Fibroblast of lung (primary cell): ENCODE measurements around the gene FEZF2. TPM values are rescaled to one million over a fixed set of nuclear protein-coding genes. Genes with fewer than 3 reads are reported as not detected.

Source experiments
- DNase-seq, 2 donors: peaks; one replicate each; pipeline versions ENCODE4 v3.0.0 to v3.0.0-alpha.2; 2010; ENCODE audit warnings: low read depth in 2 of 2
- H2AFZ ChIP-seq: 2 replicates; pipeline ENCODE4 v1.5.1; 2012; ENCODE audit warnings: low read length, control low read depth, inconsistent platforms
- H3K27ac ChIP-seq: 2 replicates; pipeline ENCODE4 v1.5.1; 2011; ENCODE audit warnings: low read length, control low read depth; ENCODE audit not compliant: insufficient read depth
- H3K27me3 ChIP-seq: 2 replicates; pipeline ENCODE4 v1.5.1; 2011; ENCODE audit warnings: mild to moderate bottlenecking, low read length; ENCODE audit not compliant: control insufficient read depth, insufficient read depth
- H3K36me3 ChIP-seq: 2 replicates; pipeline ENCODE4 v1.5.1; 2011; ENCODE audit warnings: low read length; ENCODE audit not compliant: control insufficient read depth, insufficient read depth
- H3K4me1 ChIP-seq: 2 replicates; pipeline ENCODE4 v1.5.1; 2011; ENCODE audit warnings: low read length; ENCODE audit not compliant: control insufficient read depth, insufficient read depth; ENCODE audit errors: extremely low read depth
- H3K4me2 ChIP-seq: 2 replicates; pipeline ENCODE4 v1.5.1; 2011; ENCODE audit warnings: low read length, control low read depth; ENCODE audit not compliant: insufficient read depth; ENCODE audit errors: extremely low read depth
- H3K4me3 ChIP-seq, 4 experiments: fragments of 200-600 bp in 1 of 4; sonication (generic) in 1 of 4; replicated peaks in 1 of 4; 2 replicates each; pipeline ENCODE4 v1.5.1; 2011 to 2016; ENCODE audit warnings: low read length in 4 of 4, low read depth in 3 of 4, mild to moderate bottlenecking in 3 of 4, control low read depth in 2 of 4, inconsistent platforms in 1 of 4, mixed read lengths in 1 of 4; ENCODE audit not compliant: insufficient read depth in 1 of 4; ENCODE audit errors: control extremely low read depth in 1 of 4
- H3K79me2 ChIP-seq: 2 replicates; pipeline ENCODE4 v1.5.1; 2012; ENCODE audit warnings: mild to moderate bottlenecking, low read length, inconsistent platforms; ENCODE audit not compliant: control insufficient read depth, insufficient read depth
- H3K9ac ChIP-seq: 2 replicates; pipeline ENCODE4 v1.5.1; 2011; ENCODE audit warnings: mild to moderate bottlenecking, low read length, control low read depth; ENCODE audit not compliant: insufficient read depth
- H3K9me3 ChIP-seq: 2 replicates; pipeline ENCODE4 v1.5.1; 2012; ENCODE audit warnings: low read depth, low read length; ENCODE audit not compliant: control insufficient read depth, insufficient read depth
- H4K20me1 ChIP-seq: 2 replicates; pipeline ENCODE4 v1.5.1; 2011; ENCODE audit warnings: low read length; ENCODE audit not compliant: control insufficient read depth, insufficient read depth; ENCODE audit errors: extremely low read depth
- EZH2 ChIP-seq: IDR thresholded peaks from 2 replicates; pipeline ENCODE4 v1.5.1; 2012; ENCODE audit warnings: low read length, control low read depth, mild to moderate bottlenecking; ENCODE audit errors: missing control alignments
- polyA plus RNA-seq, 2 donors: library from polyadenylated mRNA; depleted of rRNA in 1 of 2; stranded (reverse) in 1 of 2; unstranded in 1 of 2; fragments of >200 nt; gene quantifications; 2 replicates each; pipeline ENCODE4 v1.2.1, GENCODE V29; 2011 to 2012; ENCODE audit warnings: missing spikeins in 1 of 2
- total RNA-seq: library from RNA; depleted of rRNA; stranded (reverse); fragments of >200 nt; gene quantifications from 2 replicates; pipeline ENCODE4 v1.2.1, GENCODE V29; 2014
- TF ChIP-seq, protein P1 (sequence below), 2 donors: IDR thresholded peaks in 1 of 2; conservative IDR thresholded peaks in 1 of 2; 1 replicate in 1 of 2; 2 replicates in 1 of 2; pipeline ENCODE4 v1.5.1; 2011 to 2012; ENCODE audit warnings: low read length in 2 of 2, control low read depth in 1 of 2, inconsistent platforms in 1 of 2, low read depth in 1 of 2, mild to moderate bottlenecking in 1 of 2

The FEZF2 gene
- total and polyA plus RNA-seq, 2 donors (not counting 1 experiment from before 2014, with no cell fraction given): not detected

DNA sequence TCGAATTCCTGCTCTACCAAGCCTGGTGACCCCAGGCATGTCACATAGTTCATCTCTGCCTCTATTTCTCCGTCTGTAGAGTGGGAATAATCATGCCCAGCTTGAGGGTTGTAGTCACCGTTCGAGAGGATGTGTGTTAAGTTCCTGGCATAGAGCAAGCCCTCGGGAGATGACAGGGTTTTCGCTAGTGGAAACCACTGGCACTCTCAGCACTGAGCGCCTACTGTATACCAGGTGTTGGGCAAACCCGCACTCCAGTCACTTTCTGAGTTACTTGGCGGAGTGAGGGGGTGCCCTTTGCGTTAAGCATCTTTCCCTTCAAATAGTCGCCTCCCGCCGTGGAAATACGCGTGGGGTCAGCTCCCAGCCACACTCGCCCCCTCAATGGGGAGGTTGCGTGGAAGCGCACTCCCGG, 5.1 kb downstream of the FEZF2 start:
- Histone ChIP-seq H3K36me3 (no peaks in the 10 kb centered on the region), H3K9ac (no peak overlapping the region), H2AFZ (no peak overlapping the region), H3K4me3 (no peak overlapping the region), H3K27me3 (peaks cover 73% of the 10 kb centered on the region), H3K79me2 (no peaks in the 10 kb centered on the region), H4K20me1 (no peaks in the 10 kb centered on the region), H3K4me1 (no peaks in the 10 kb centered on the region), H3K4me2 (no peak overlapping the region), H3K9me3 (no peaks in the 10 kb centered on the region), H3K27ac (no peak overlapping the region)
- peak; percentile 97 for TF ChIP-seq EZH2
- TF ChIP-seq, protein P1, sequence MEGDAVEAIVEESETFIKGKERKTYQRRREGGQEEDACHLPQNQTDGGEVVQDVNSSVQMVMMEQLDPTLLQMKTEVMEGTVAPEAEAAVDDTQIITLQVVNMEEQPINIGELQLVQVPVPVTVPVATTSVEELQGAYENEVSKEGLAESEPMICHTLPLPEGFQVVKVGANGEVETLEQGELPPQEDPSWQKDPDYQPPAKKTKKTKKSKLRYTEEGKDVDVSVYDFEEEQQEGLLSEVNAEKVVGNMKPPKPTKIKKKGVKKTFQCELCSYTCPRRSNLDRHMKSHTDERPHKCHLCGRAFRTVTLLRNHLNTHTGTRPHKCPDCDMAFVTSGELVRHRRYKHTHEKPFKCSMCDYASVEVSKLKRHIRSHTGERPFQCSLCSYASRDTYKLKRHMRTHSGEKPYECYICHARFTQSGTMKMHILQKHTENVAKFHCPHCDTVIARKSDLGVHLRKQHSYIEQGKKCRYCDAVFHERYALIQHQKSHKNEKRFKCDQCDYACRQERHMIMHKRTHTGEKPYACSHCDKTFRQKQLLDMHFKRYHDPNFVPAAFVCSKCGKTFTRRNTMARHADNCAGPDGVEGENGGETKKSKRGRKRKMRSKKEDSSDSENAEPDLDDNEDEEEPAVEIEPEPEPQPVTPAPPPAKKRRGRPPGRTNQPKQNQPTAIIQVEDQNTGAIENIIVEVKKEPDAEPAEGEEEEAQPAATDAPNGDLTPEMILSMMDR (conservative IDR thresholded peaks at IDR 0.05 in 1 of 2, IDR thresholded peaks at IDR 0.05 in 1 of 2; ENCODE audit: low read depth in 1 of 2, low read length in 2 of 2): no peak
- no peak for DNase-seq

DNA sequence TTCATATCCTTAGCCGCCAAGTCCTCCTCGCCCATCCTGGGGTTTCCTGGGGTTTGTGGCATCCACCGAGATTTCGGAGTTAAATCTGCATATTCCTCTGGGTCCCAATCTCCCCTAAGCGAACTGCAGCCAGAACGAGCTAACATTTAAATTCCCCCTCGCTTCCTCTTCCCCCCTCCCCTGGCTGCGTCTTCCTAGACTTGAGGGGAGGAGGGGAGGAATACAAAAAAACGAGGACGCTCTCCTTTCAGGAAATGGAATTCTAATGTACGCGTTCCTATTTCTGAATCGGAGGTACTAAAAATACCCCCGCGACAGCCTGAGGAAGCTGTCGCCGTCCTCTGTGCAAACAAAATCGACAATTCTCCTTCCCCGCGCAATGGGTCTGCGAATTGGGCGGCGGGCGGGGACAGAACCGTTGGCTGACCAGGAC, 5.6 kb downstream of the FEZF2 start:
- no peaks in the 10 kb centered on the region for H3K4me1 ChIP-seq
- H3K4me3 ChIP-seq: no peak overlapping the region
- TF ChIP-seq, protein P1 (conservative IDR thresholded peaks at IDR 0.05 in 1 of 2, IDR thresholded peaks at IDR 0.05 in 1 of 2; ENCODE audit: low read depth in 1 of 2, low read length in 2 of 2): no peak
- no peak for TF ChIP-seq EZH2
- H2AFZ ChIP-seq: no peak overlapping the region
- H4K20me1 ChIP-seq: no peaks in the 10 kb centered on the region
- H3K27ac ChIP-seq: no peak overlapping the region
- H3K27me3 ChIP-seq: peaks cover 69% of the 10 kb centered on the region
- H3K9ac ChIP-seq: no peak overlapping the region
- H3K9me3 ChIP-seq: no peaks in the 10 kb centered on the region
- DNase-seq: no peak
- no peak overlapping the region for H3K4me2 ChIP-seq
- H3K79me2 ChIP-seq: no peaks in the 10 kb centered on the region
- no peaks in the 10 kb centered on the region for H3K36me3 ChIP-seq

GRCh38 chr3:62366126-62366484, 7.2 kb downstream of the FEZF2 start:
- TF ChIP-seq, protein P1 (conservative IDR thresholded peaks at IDR 0.05 in 1 of 2, IDR thresholded peaks at IDR 0.05 in 1 of 2; ENCODE audit: low read depth in 1 of 2, low read length in 2 of 2): no peak
- no peak for TF ChIP-seq EZH2
- no peaks in the 10 kb centered on the region for H3K4me1 ChIP-seq
- no peak for DNase-seq
- H2AFZ ChIP-seq: no peak overlapping the region
- H4K20me1 ChIP-seq: no peaks in the 10 kb centered on the region
- H3K9me3 ChIP-seq: no peaks in the 10 kb centered on the region
- no peaks in the 10 kb centered on the region for H3K36me3 ChIP-seq
- no peaks in the 10 kb centered on the region for H3K79me2 ChIP-seq
- H3K27ac ChIP-seq: no peak overlapping the region
- H3K27me3 ChIP-seq: peaks cover 53% of the 10 kb centered on the region
- no peak overlapping the region for H3K4me2 ChIP-seq
- H3K9ac ChIP-seq: no peak overlapping the region
- H3K4me3 ChIP-seq: no peak overlapping the region
